CD4-positive, alpha-beta T cell treated with Interleukin-4 for 4 hours (primary cell): ENCODE results near the gene SPTBN4.
"Not testable (repeated sequence)": the region's sequence is repeated elsewhere in the genome, so short reads cannot be mapped to it uniquely, and the experiment has no call there.

Source experiments
- DNase-seq: peaks from one replicate; pipeline ENCODE4 v3.0.0-alpha.2; 2020

Gene SPTBN4

DNA sequence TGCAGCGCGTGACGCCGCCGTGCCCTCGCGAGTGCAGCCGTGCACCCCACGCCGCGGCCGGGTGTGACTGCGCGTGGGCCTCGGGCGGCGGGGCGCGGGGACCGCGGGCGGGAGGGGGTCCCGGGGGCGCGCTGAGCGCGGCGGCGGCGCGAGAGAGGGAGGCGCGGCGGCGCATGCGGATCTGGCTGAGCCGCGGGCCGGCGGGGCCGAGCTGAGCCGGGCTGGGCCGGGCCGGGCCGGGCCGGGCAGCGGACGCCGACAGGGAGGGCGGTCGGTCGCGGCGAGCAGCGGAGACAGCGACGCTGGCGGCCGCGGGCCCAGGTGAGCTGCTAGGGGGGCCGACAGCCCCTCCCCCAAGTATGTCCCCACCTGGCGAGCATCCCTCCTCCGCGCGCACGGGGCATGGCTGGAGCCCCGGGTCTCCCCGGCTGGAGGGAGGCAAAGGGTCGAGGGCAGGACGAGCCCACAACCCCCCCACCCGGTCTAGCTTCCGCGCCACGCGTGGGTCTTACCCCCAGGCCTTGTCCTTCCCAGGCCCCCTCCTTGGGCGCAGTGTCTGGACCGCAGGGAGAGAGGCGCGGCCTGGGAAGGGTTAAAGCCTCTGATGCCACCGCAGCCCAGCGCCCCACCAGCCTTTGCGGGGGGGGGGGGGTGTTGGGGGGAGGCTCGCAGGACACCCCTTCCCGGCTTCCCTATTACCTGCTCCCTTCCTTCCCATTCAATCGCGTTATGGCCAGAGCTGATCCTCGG, at the start of gene SPTBN4:
Gene SPTBN4 (plus strand): TSS at position 17 of the 750 bp plus-strand sequence. CDS start 5,621 bp downstream, outside the sequence.
- DNase-seq = no peak

DNA sequence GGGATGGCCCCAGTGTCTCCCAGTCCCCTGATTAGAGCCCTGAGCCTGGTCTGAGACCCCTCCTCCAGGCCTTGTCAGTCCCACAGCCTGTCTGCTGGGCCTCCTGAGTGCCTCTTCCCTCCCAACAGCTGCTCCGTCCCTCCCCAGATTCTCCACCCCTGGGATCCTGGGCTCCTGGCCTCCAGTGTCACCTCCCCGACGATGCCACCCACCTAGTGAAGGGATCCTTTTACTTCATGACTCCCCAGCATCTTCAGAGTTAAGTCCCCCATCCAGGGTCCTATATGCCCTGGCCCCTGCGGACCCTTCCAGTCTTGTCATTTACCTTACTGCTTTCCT, 49.2 kb upstream of the SPTBN4 start:
- no peak for DNase-seq

GRCh38 chr19:40418040-40418439, 48.8 kb upstream of the SPTBN4 start:
- no peak for DNase-seq

DNA sequence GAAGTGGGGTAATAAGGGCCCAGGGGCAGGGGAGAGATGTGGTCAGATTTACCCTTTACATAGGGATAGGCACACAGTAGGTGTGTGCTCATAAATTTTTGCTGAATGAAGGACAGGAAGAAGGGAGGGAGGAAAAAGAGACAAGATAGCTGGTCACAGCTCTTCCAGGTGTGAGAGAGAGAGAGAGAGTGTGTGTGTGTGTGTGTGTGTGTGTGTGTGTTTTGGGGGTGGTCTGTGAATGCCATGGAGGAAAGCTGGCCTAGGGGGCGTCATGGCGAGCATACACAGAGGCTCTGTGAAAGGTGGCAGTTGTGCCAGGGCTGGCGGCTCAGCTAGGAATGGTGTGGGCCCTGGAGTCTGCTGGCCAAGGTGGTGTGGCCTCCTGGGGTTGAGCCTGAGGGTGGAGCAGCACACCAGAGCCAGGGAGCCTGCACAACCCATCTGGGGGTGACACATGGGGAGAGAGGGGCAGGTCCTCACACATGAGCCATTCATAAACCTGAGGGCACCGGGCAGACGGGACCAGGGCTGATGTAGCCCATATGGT, 47.7 kb upstream of the SPTBN4 start:
- DNase-seq = no peak

GRCh38 chr19:40419780-40420179, 47.0 kb upstream of the SPTBN4 start:
- no peak for DNase-seq

DNA sequence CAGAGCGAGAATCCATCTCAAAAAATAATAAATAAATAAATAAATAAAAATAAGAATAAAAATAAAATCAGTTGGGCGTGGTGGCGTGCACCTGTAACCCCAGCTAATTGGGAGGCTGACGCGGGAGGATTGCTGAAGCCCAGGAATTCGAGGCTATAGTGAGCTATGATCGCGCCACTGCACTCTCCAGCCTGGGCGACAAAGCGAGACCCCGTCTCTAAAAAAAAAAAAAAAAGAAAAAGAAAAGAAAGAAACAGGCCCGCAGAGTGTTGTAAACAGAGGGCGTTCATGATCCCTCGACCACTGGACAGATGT, 46.4 kb upstream of the SPTBN4 start:
- DNase-seq = no peak

GRCh38 chr19:40420766-40421765, 45.7 kb upstream of the SPTBN4 start:
- peak; percentile 71 for DNase-seq

GRCh38 chr19:40421993-40422747, 44.6 kb upstream of the SPTBN4 start:
- DNase-seq = no peak

- no peak for DNase-seq
Observed at GRCh38 chr19:40422748-40423566, 43.8 kb upstream of the SPTBN4 start.

GRCh38 chr19:40423938-40424337, 42.9 kb upstream of the SPTBN4 start:
- no peak for DNase-seq

DNA sequence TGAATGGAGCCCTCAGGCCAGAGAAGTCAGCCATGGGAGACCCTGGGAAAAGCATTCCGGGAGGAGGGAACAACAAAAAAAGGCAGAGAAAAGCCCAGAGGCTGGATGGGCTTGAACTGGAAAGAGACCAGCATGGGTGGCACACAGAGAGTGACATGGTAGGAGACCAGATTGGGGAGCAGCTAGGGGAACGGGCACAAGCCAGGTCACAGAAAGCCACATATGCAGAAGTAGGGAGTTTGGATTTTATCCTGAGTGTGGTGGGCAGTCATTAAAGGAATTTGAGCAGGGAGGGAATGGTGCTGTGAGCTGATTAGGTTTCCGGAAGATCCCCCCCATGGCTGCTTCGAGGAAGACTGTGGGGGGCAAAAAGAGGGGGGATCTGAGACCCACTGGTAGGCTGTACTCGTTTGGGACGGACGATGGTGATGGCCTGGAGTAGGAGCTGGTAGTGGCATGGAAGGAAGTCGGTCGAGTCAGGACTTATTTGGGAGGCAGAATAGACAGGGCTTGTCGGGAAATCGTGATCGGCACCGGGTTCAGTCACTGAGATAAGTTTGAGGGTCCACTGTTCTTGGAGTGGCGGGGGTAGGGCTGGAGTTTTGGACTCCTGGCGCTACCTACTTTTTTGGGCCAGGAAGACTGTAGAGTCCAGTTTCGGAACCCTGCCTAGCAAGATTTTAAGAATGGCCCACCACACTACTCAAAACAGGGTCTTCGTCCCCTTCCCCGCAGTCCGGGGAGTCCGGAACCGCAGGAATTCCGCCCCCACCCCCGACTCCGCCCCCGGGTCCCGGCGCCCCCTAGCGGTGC, 42.0 kb upstream of the SPTBN4 start:
- DNase-seq = no peak

GRCh38 chr19:40425450-40426287, 41.1 kb upstream of the SPTBN4 start, which contains the start of gene SERTAD1:
Gene SERTAD1 (minus strand): TSS chr19:40425992. CDS start chr19:40423546, 2,446 bp downstream.
- peak; percentile 99 for DNase-seq

DNA sequence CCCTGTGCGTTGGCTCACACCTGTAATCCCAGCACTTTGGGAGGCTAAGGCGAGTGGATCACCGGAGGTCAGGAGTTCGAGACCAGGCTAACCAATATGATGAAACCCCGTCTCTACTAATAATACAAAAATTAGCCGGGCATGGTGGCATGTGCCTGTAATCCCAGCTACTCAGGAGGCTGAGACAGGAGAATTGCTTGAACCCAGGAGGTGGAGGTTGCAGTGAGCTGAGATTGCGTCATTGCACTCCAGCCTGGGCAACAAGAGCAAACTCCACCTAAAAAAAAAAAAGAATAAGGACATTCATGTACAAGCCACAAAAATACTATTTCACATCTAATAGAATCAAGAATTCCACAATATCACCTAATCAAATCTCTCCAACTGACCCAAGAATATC, 38.6 kb upstream of the SPTBN4 start:
- DNase-seq = not testable (repeated sequence)

DNA sequence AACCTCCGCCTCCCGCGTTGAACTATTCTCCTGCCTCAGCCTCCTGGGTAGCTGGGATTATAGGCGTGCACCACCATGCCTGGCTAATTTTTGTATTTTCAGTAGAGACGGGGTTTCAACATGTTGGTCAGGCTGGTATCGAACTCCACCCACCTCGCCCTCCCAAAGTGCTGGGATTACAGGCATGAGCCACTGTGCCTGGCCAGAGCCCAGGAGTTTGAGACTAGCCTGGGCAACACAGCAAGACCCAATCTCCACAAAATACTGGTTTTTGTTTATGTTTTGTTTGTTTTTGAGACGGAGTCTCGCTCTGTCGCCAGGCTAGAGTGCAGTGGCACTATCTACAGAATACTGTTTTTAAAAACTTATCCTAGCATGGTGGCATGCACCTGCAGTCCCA, 36.6 kb upstream of the SPTBN4 start:
- not testable (repeated sequence) for DNase-seq

GRCh38 chr19:40431698-40432097, 35.1 kb upstream of the SPTBN4 start:
- DNase-seq = no peak

GRCh38 chr19:40432760-40433159, 34.0 kb upstream of the SPTBN4 start:
- not testable (repeated sequence) for DNase-seq

DNA sequence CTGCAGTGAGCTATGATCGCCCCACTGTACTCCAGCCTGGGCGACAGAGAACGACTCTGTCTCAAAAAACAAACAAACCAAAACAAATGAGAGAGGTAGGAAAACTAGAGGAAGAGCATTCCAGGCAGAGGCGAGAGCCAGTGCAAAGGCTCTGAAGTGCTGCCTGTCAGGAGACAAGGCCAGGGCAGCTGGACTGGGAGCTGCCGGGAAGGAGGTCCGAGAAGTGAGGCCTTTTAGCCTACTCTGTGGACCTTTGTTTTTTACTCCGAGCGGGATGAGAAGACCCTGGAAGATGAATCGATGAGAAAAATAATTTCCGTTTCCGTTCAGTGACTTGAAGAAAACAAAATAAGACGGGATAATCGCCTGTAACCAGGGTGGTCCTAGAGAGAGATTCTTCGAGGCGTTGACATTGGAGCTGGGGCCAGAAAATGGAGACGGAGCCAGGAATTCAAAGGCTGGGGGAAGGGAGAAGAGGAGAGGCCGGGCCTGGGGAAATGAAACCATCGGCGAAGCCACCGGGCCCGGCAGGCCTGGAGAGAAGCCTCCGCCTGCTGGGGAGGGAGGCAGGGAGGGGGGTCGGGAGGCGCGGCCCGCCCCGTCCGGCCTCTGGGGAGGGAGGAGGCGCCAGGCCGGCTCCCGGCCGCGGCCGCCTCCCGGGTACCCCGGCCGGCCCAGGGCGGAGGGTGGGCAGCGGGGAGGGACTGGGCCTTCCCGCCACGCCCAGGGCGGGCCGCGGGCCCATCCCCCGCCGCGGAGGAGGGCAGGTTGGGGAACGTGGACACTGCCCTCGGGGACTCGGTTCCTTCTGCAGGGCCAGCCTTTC, 33.2 kb upstream of the SPTBN4 start:
- peak; percentile 33 for DNase-seq

GRCh38 chr19:40438284-40438683, 28.5 kb upstream of the SPTBN4 start:
- no peak for DNase-seq

DNA sequence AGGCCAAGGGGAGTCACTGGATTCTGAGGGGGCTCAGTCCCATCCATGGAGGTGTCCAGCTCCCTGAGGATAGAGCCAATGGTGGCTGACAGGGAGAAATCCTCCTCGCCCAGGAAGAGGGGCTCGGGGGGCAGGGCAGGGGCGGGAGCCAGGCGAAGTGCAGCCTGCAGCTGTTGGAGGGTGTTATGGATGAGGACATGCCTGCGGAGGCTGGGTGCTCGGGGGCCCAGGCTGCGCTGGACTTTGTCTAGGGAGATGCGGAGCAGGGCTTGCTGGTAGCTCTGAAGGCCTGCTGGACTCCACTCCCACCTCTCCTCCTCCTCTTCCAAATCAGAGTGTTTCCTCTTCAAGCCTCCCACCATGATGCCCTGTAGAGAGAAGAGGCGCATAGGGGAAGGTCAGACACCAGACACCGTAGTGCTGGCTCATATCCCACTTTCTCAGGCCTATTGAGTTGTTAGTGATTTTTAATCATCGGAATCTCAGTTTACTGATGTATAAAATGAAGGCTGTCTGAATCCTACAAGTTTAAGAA, 25.0 kb upstream of the SPTBN4 start:
- DNase-seq = no peak
